Anterior cingulate cortex (tissue), 58 donors: ENCODE results near the gene POLR2A.
"Not testable (repeated sequence)": the region's sequence is repeated elsewhere in the genome, so short reads cannot be mapped to it uniquely, and the experiment has no call there.

ENCODE experiments used
- DNase-seq, 58 donors: peaks; one replicate each; lab custom pipeline; 2025; lab: John Stamatoyannopoulos, UW

The POLR2A gene

GRCh38 chr17:7477392-7478275 is 6.5 kb upstream of the POLR2A start:
- DNase-seq: peak in 29 of 58 donors; percentile 17 to 59 (median 39)

- peak in 48 of 58 donors; percentile 35 to 74 (median 62) for DNase-seq
Observed at GRCh38 chr17:7478276-7479212, 5.6 kb upstream of the POLR2A start.

GRCh38 chr17:7479213-7480088 is 4.7 kb upstream of the POLR2A start, which contains the start of gene ZBTB4:
Gene ZBTB4 (minus strand): TSS chr17:7479631. CDS start chr17:7466801, 12,830 bp downstream.
- DNase-seq: peak in 46 of 58 donors; percentile 7 to 75 (median 60)

- DNase-seq: no peak
Observed at GRCh38 chr17:7480089-7480384, 4.1 kb upstream of the POLR2A start.

GRCh38 chr17:7481275-7481674 is 2.9 kb upstream of the POLR2A start, which contains the start of gene SLC35G6:
Gene SLC35G6 (plus strand): TSS chr17:7481446. CDS start chr17:7481517, 71 bp downstream.
- DNase-seq: not testable (repeated sequence)

- not testable (repeated sequence) for DNase-seq
Observed at GRCh38 chr17:7481842-7482741, 2.1 kb upstream of the POLR2A start.

- DNase-seq: not testable (repeated sequence)
Observed at GRCh38 chr17:7482742-7483088, 1.5 kb upstream of the POLR2A start.

- DNase-seq: peak; percentile 85 to 100 (median 95)
Observed at GRCh38 chr17:7483255-7484066, 705 bp upstream of the POLR2A start.

- no peak for DNase-seq
Observed at GRCh38 chr17:7484919-7485377, 782 bp downstream of the POLR2A start.

- no peak for DNase-seq
Observed at GRCh38 chr17:7486181-7486580, 2.0 kb downstream of the POLR2A start.

GRCh38 chr17:7490144-7490543 is 6.0 kb downstream of the POLR2A start:
- no peak for DNase-seq

- no peak for DNase-seq
Observed at GRCh38 chr17:7491583-7491982, 7.4 kb downstream of the POLR2A start.

- DNase-seq: no peak
Observed at GRCh38 chr17:7493941-7494340, 9.8 kb downstream of the POLR2A start.

- DNase-seq: no peak
Observed at GRCh38 chr17:7495906-7496434, 11.8 kb downstream of the POLR2A start.

GRCh38 chr17:7496470-7497183 is 12.5 kb downstream of the POLR2A start:
- DNase-seq: no peak

GRCh38 chr17:7497228-7497627 is 13.1 kb downstream of the POLR2A start:
- no peak for DNase-seq

- no peak for DNase-seq
Observed at GRCh38 chr17:7497636-7498035, 13.5 kb downstream of the POLR2A start.
